ENCODE data around the gene NOC4L. TPM values are rescaled to one million over a fixed set of nuclear protein-coding genes. Genes with fewer than 3 reads are reported as not detected.

The NOC4L gene
- polyA plus RNA-seq, 1 of the 3 experiments (the other 2 are of a cell fraction): 12.9 TPM

DNA sequence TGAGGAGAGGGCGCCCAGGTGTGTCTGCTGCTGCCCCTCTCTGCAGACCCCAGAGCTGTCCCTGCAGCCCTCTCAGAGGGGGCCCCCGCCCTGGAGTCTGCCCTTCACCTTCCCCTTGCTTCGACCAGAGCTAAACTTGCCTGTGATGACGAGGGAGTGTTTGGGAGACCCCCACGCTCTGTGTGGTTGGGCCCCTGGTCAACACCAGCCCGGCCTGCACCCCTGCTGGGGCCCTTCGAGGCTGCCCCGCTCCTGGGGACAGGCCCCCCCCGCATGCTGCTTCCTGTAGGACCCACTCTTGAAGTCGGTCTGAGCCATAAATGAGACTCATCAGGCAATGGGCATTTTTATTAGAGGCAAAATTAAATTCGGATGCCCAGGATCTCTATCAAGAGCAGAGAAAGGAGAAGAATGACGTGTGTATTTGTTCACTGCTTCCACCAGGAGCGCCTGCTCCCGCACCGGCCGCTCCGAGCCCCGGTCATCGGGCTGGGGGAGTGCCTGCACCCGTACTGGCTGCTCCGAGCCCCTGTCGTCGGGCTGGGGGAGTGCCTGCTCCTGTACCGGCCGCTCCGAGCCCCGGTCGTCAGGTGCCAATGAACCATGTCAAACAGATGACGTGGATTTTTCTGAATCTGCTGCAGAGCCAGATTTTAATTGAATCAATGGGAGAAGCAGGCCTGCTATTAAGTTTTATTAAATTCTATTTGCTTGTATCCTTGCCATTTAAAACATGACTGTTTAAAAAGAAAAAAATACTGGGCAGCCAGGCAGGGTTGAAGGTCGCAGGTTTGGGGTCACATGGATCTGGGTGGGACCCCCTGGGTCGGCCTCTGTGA, 47.7 kb downstream of the NOC4L start:
- ChIA-PET CTCF (interaction anchor here (1.1 to 1.8 kb wide), 2 partner anchors 222 to 223 kb away, joined by 3 to 7 read pairs; no protein-coding TSS in a partner anchor), POLR2A (no interaction called here)
- TF ChIP-seq FOSL2 (IDR thresholded peaks at IDR 0.05; ENCODE audit: borderline replicate concordance, low read depth) (no peak), EP300 (IDR thresholded peaks at IDR 0.05; ENCODE audit: borderline replicate concordance in 1 of 2, low read depth in 1 of 2, low read length in 1 of 2) (no peak), CHD2 (IDR thresholded peaks at IDR 0.05; ENCODE audit: low read length, partially characterized antibody) (peak; percentile 9), RCOR1 (IDR thresholded peaks at IDR 0.05; ENCODE audit: low read length) (peak; percentile 66; the same call in 1 of the 2 replicates), SIN3A (IDR thresholded peaks at IDR 0.05; ENCODE audit: borderline replicate concordance, low read depth, low read length) (no peak)
- TF ChIP-seq, protein P1, sequence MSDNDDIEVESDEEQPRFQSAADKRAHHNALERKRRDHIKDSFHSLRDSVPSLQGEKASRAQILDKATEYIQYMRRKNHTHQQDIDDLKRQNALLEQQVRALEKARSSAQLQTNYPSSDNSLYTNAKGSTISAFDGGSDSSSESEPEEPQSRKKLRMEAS (IDR thresholded peaks at IDR 0.05; ENCODE audit: low read depth): no peak
- TF ChIP-seq, protein P2, sequence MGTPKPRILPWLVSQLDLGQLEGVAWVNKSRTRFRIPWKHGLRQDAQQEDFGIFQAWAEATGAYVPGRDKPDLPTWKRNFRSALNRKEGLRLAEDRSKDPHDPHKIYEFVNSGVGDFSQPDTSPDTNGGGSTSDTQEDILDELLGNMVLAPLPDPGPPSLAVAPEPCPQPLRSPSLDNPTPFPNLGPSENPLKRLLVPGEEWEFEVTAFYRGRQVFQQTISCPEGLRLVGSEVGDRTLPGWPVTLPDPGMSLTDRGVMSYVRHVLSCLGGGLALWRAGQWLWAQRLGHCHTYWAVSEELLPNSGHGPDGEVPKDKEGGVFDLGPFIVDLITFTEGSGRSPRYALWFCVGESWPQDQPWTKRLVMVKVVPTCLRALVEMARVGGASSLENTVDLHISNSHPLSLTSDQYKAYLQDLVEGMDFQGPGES (IDR thresholded peaks at IDR 0.05; ENCODE audit: low read depth, low read length): no peak
- WGBS (ENCODE audit: low lambda C conversion rate): 6% methylated on average over 27 of the region's 31 CpGs
- Histone ChIP-seq H3K4me1 (ENCODE audit: control insufficient read depth in 1 of 2, insufficient read depth in 2 of 2, low read depth in 1 of 2, low read length in 1 of 2) (peaks cover 0 to 3% of the 10 kb centered on the region in 2 experiments; a peak in 1 of 4 replicates), H4K20me1 (ENCODE audit: insufficient read depth) (no peaks in the 10 kb centered on the region), H3K9me3 (no peaks in the 10 kb centered on the region), H3K79me2 (ENCODE audit: insufficient read depth) (no peaks in the 10 kb centered on the region), H2AFZ (ENCODE audit: low read depth) (no peak overlapping the region), H3K9ac (no peak overlapping the region), H3K9me2 (no peaks in the 10 kb centered on the region), H3K27me3 (ENCODE audit: insufficient read depth) (peaks cover 100% of the 10 kb centered on the region), H3F3A (replicated peaks; ENCODE audit: insufficient read depth) (no peaks in the 10 kb centered on the region), H3K36me3 (replicated peaks in 1 of 2; ENCODE audit: control insufficient read depth in 1 of 2, insufficient read depth in 2 of 2, low read length in 1 of 2) (no peaks in the 10 kb centered on the region), H3K4me3 (ENCODE audit: low read depth in 2 of 2, low read length in 1 of 2) (no peak overlapping the region), H3K4me2 (no peak overlapping the region), H3K27ac (ENCODE audit: low read depth in 2 of 2, low read length in 1 of 2) (no peak overlapping the region)
- DNase-seq: peak; percentile 80

DNA sequence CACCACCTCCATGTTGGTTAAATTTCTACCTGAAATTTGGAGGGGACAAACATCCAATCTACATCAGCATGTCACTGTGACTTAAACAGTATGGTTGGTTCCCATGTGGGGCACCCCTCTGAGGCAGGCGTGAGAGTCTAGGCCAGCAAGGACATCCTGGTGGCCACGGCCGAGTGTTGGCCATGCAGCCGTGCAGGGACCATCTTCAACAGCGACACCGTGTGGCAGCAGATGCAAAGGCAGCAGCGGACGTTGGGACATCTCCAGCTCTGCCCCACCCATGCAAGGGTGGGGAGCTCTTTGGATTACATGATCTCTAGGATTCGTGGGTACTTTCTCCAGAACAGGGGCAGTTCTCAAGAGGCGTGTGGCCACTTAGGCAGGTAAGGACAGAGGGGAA, 49.8 kb downstream of the NOC4L start:
- no peak overlapping the region for H2AFZ ChIP-seq (ENCODE audit: low read depth)
- CTCF ChIA-PET: interaction anchor here (1.2 kb wide), 1 partner anchor 220 kb away, joined by 5 read pairs; no protein-coding TSS in a partner anchor
- no peaks in the 10 kb centered on the region for H4K20me1 ChIP-seq (ENCODE audit: insufficient read depth)
- WGBS (ENCODE audit: low lambda C conversion rate): 45% methylated on average over 7 of the region's 10 CpGs
- no peaks in the 10 kb centered on the region for H3K79me2 ChIP-seq (ENCODE audit: insufficient read depth)
- no peak overlapping the region for H3K27ac ChIP-seq (ENCODE audit: low read depth in 2 of 2, low read length in 1 of 2)
- TF ChIP-seq EP300 (IDR thresholded peaks at IDR 0.05; ENCODE audit: borderline replicate concordance in 1 of 2, low read depth in 1 of 2, low read length in 1 of 2) (no peak), SIN3A (IDR thresholded peaks at IDR 0.05; ENCODE audit: borderline replicate concordance, low read depth, low read length) (no peak), GATA2 (CRISPR knock-in tag; IDR thresholded peaks at IDR 0.05) (no peak), RXRA (IDR thresholded peaks at IDR 0.05; ENCODE audit: borderline replicate concordance, low read depth) (no peak), TAF1 (IDR thresholded peaks at IDR 0.05; ENCODE audit: borderline replicate concordance, low read depth, low read length) (no peak)
- TF ChIP-seq, protein P3, sequence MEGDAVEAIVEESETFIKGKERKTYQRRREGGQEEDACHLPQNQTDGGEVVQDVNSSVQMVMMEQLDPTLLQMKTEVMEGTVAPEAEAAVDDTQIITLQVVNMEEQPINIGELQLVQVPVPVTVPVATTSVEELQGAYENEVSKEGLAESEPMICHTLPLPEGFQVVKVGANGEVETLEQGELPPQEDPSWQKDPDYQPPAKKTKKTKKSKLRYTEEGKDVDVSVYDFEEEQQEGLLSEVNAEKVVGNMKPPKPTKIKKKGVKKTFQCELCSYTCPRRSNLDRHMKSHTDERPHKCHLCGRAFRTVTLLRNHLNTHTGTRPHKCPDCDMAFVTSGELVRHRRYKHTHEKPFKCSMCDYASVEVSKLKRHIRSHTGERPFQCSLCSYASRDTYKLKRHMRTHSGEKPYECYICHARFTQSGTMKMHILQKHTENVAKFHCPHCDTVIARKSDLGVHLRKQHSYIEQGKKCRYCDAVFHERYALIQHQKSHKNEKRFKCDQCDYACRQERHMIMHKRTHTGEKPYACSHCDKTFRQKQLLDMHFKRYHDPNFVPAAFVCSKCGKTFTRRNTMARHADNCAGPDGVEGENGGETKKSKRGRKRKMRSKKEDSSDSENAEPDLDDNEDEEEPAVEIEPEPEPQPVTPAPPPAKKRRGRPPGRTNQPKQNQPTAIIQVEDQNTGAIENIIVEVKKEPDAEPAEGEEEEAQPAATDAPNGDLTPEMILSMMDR (IDR thresholded peaks at IDR 0.05): peak; percentile 44
- TF ChIP-seq, protein P1 (IDR thresholded peaks at IDR 0.05; ENCODE audit: low read depth): no peak
- H3K36me3 ChIP-seq (replicated peaks in 1 of 2; ENCODE audit: control insufficient read depth in 1 of 2, insufficient read depth in 2 of 2, low read length in 1 of 2): no peaks in the 10 kb centered on the region
- DNase-seq: no peak
- no peaks in the 10 kb centered on the region for H3F3A ChIP-seq (replicated peaks; ENCODE audit: insufficient read depth)
- H3K4me3 ChIP-seq (ENCODE audit: low read depth in 2 of 2, low read length in 1 of 2): no peak overlapping the region; a peak in 2 of 4 replicates
- no peaks in the 10 kb centered on the region for H3K9me2 ChIP-seq
- no peak overlapping the region for H3K4me2 ChIP-seq
- H3K4me1 ChIP-seq (ENCODE audit: control insufficient read depth in 1 of 2, insufficient read depth in 2 of 2, low read depth in 1 of 2, low read length in 1 of 2): peaks cover 0 to 3% of the 10 kb centered on the region in 2 experiments; a peak in 1 of 4 replicates
- no peaks in the 10 kb centered on the region for H3K9me3 ChIP-seq
- H3K9ac ChIP-seq: no peak overlapping the region
- POLR2A ChIA-PET: no interaction called here
- peaks cover 99% of the 10 kb centered on the region for H3K27me3 ChIP-seq (ENCODE audit: insufficient read depth)

Data from SK-N-SH (cell line).